Measurements from ENCODE around the gene CHP1.
"Not testable (repeated sequence)": the region's sequence is repeated elsewhere in the genome, so short reads cannot be mapped to it uniquely, and the experiment has no call there.

Gene CHP1

DNA sequence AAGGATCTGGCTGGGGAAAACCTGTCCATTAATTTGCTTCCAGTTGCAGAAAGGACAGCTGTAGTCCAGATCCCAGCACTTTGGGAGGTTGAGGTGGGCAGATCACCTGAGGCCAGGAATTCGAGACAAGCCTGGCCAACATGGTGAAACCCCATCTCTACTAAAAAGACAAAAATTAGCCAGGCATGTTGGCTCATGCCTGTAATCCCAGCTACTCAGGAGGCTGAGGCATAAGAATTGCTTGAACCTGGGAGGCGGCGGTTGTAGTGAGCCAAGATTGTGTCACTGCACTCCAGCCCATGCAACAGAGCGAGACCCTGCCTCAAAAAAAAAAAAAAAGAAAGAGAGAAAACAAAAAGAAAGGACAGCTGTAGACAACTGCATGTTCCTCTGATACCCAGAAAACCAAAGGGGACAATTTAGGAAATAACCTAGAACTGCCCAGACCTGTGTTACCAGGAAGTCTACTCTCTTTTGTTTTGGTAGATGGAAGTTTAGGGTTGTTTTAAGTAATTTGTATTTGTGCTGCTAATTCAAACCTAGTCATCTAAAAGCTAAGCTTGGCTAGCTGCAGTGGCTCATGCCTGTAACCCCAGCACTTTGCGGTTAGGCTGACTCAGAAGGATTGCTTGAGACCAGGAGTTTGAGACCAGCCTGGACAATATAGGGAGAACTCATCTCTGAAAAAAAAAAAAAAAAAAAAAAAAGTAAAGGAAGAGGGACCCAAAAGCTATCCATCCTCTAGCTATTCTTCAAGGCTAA lies 23.2 kb upstream of the CHP1 start:
- no peak overlapping the region for H3K27ac ChIP-seq
- no peak for TF ChIP-seq ZFX (IDR thresholded peaks at IDR 0.05; ENCODE audit: borderline replicate concordance)
- TF ChIP-seq, protein P1, sequence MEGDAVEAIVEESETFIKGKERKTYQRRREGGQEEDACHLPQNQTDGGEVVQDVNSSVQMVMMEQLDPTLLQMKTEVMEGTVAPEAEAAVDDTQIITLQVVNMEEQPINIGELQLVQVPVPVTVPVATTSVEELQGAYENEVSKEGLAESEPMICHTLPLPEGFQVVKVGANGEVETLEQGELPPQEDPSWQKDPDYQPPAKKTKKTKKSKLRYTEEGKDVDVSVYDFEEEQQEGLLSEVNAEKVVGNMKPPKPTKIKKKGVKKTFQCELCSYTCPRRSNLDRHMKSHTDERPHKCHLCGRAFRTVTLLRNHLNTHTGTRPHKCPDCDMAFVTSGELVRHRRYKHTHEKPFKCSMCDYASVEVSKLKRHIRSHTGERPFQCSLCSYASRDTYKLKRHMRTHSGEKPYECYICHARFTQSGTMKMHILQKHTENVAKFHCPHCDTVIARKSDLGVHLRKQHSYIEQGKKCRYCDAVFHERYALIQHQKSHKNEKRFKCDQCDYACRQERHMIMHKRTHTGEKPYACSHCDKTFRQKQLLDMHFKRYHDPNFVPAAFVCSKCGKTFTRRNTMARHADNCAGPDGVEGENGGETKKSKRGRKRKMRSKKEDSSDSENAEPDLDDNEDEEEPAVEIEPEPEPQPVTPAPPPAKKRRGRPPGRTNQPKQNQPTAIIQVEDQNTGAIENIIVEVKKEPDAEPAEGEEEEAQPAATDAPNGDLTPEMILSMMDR (IDR thresholded peaks at IDR 0.05): no peak

DNA sequence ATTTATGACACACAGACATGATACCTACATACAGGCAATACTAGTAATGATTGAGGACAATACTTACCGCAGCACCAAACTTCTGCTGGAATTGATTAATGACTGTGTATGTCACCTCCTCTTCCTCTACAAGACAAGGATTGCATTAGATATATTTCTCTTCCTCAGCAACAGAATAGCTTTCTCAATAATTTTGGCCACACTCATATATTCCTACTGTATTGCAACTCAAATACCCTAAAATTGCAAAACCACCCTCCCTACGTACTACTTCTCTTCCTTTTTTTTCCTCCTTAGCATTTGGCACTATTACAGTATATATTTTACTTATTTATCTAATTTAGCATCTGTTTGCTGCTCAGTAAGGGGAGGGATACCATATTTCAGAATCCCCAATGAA lies 15.4 kb upstream of the CHP1 start:
- H3K27ac ChIP-seq: no peak overlapping the region
- TF ChIP-seq, protein P1 (IDR thresholded peaks at IDR 0.05): no peak
- TF ChIP-seq ZFX (IDR thresholded peaks at IDR 0.05; ENCODE audit: borderline replicate concordance): no peak

DNA sequence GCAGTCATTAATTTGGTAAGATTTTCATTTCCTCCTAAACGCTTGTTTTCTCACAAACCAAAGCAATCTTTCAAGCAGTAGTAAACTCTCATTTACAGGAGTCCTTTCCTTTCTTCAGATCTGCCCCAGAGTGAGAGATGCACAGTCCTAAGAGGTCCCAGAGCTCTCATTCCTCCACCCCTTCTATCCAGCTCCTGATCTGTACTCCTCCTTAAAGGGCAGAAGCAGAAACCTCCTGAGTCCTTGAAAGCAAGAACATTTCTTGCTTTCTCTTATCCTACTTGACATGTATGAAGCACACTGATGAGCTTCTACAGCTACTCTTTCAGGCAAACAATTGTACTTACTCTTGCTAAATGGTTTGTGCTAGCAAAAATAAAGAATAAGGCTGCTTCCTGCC lies 12.2 kb upstream of the CHP1 start:
- no peak for TF ChIP-seq ZFX (IDR thresholded peaks at IDR 0.05; ENCODE audit: borderline replicate concordance)
- TF ChIP-seq, protein P1 (IDR thresholded peaks at IDR 0.05): no peak
- no peak overlapping the region for H3K27ac ChIP-seq

DNA sequence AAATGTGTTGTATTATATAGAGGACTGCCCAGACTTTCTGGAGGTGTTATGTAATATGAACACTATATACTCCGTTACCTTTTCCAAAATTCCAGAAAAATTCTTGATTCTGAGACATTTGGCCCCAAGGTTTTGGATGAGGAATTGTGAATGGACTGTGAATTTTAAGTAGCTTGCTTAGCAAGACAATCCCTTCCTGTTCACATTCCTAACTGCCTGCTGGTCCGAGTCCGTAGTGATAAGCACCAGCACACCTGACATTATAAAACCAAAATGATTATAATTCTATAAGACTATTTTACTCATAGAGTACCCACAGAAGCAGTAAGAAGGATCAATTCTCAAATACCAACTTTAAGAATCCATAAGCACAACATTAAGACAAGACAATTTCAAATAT lies 11.7 kb upstream of the CHP1 start:
- TF ChIP-seq, protein P1 (IDR thresholded peaks at IDR 0.05): no peak
- no peak for TF ChIP-seq ZFX (IDR thresholded peaks at IDR 0.05; ENCODE audit: borderline replicate concordance)
- no peak overlapping the region for H3K27ac ChIP-seq

DNA sequence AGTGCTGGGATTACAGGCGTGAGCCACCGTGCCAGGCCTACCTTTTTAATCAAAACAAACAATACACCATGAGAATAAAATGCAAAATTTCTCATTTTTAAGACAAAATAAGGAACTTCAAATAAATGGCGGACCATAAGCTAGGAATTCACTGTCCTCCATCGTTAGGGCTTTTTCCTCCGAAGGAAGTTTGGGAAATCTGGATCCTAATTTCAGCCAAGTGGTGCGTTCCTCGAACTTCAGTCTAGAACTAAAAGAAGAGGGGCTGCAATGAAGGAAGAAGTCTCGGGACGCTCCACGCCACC lies 771 bp upstream of the CHP1 start:
- no peak for TF ChIP-seq ZFX (IDR thresholded peaks at IDR 0.05; ENCODE audit: borderline replicate concordance)
- TF ChIP-seq, protein P1 (IDR thresholded peaks at IDR 0.05): no peak
- peak overlapping the region; percentile 75 for H3K27ac ChIP-seq

DNA sequence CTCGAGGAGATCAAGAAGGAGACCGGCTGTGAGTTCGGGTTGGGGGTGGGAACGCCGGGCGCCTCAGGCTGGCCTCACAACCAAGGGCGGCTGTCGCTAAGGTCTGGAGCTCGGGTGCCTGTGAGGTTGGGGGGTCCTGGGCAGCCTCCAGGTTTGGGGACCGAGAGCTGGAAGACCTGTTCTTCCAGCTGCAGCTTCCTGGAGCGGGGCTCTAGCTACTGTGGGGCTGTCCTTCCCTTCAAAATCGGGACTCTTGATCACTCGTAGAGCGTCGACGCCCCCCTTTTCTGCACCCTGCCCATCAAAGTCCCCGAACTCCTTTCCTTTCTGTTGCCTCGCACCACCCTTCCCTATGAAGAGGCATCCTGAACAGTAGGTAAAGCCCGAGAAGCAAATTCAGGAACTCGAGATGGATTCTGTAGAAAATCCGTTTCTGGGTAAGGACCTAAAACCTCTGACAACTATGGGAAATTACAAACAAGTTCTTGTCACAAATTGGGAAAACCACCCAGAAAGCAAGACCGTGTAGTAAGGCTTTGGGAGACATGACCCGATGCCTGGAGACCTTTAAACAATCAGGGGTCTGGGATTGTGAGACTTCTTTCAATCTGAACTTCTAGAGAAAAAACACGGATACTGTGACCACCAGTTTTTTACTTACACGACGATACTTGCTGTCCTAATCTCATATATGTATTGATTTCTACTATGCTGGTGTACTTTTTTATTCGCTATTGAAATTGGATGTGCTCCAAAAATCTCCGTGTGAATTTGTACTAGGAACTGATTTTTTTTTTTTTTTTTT lies 556 bp downstream of the CHP1 start:
- H3K27ac ChIP-seq: peak overlapping the region; percentile 75
- TF ChIP-seq ZFX (IDR thresholded peaks at IDR 0.05; ENCODE audit: borderline replicate concordance): no peak
- TF ChIP-seq, protein P1 (IDR thresholded peaks at IDR 0.05): no peak

DNA sequence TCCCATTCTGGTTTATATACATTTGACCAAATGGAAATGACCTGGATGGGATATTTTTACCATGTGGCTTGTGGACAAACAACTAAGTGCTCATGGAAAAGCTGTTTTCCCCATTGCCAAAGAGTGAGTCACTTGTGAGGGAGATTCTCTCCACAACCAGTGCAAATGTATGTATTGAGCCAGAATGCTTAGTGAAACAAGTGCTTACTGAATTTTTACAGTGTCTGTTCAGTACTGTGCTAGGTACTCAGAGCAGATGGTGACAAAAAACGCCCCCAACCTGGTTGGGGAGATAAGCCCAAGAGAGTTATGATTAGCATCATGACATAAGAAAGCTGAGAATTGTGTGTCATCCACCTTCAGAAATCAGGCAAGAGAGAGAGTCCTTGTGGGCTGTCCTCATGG lies 2.3 kb downstream of the CHP1 start:
- TF ChIP-seq, protein P1 (IDR thresholded peaks at IDR 0.05): no peak
- TF ChIP-seq ZFX (IDR thresholded peaks at IDR 0.05; ENCODE audit: borderline replicate concordance): no peak
- H3K27ac ChIP-seq: no peak overlapping the region

DNA sequence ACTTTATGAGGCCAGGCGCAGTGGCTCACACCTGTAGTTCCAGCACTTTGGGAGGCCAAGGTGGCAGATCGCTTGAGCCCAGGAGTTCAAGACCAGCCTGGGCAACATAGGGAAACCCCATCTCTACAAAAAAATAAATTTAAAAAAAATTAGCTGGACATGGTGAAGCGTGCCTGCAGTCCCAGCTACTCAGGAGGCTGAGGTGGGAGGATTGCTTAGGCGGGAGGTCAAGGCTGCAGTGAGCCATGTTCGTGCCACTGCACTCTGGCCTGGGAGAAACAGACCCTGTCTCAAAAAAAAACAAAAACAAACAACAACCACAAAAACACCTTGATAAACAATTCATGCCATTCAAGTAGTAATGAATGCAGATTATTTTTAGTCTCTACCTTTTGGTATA lies 4.2 kb downstream of the CHP1 start:
- H3K27ac ChIP-seq: not testable (repeated sequence)

Measured in 22Rv1 (cell line).